HepG2 (cell line): ENCODE results near the gene NRSN2. TPM values are rescaled to one million over a fixed set of nuclear protein-coding genes. Genes with fewer than 3 reads are reported as not detected.

Source experiments
- ETS1 ChIP-seq: sonication (generic); formaldehyde crosslinking; IDR thresholded peaks from 2 replicates; pipeline ENCODE4 v1.4.0; 2020; ENCODE audit warnings: missing genetic modification reagents
- FOSL1 ChIP-seq: sonication (generic); formaldehyde crosslinking; IDR thresholded peaks from 2 replicates; pipeline ENCODE4 v1.9.0; 2021; ENCODE audit warnings: missing genetic modification reagents, borderline replicate concordance
- JUND ChIP-seq: sonication (generic); formaldehyde crosslinking; IDR thresholded peaks from 2 replicates; pipeline ENCODE4 v1.8.0; 2022; ENCODE audit warnings: mild to moderate bottlenecking, missing genetic modification reagents
- NFIC ChIP-seq: IDR thresholded peaks from 2 replicates; pipeline ENCODE4 v1.6.1; 2012; ENCODE audit warnings: mild to moderate bottlenecking, low read length, inconsistent platforms
- NR1H2 ChIP-seq: sonication (generic); formaldehyde crosslinking; IDR thresholded peaks from 2 replicates; pipeline ENCODE4 v1.8.1; 2022; ENCODE audit warnings: low read depth, missing genetic modification reagents, borderline replicate concordance
- NRL ChIP-seq: sonication (generic); formaldehyde crosslinking; IDR thresholded peaks from 2 replicates; pipeline ENCODE4 v1.5.0; 2020; ENCODE audit warnings: missing genetic modification reagents, mild to moderate bottlenecking, moderate library complexity, borderline replicate concordance
- PAWR ChIP-seq: sonication (generic); formaldehyde crosslinking; IDR thresholded peaks from 2 replicates; pipeline ENCODE4 v1.4.0; 2020; ENCODE audit warnings: missing genetic modification reagents, mild to moderate bottlenecking, borderline replicate concordance
- PHF5A ChIP-seq: IDR thresholded peaks from one replicate; pipeline ENCODE4 v1.6.1; 2018; ENCODE audit warnings: low read depth, missing genetic modification reagents; ENCODE audit not compliant: unreplicated experiment
- PREB ChIP-seq: sonication (generic); formaldehyde crosslinking; IDR thresholded peaks from 2 replicates; pipeline ENCODE4 v1.4.0; 2020; ENCODE audit warnings: missing genetic modification reagents
- PRPF4 ChIP-seq: fragments of 200-400 bp; formaldehyde crosslinking; IDR thresholded peaks from 2 replicates; pipeline ENCODE4 v1.6.1; 2016; ENCODE audit warnings: low read length, low read depth; ENCODE audit not compliant: poor library complexity, severe bottlenecking
- REPIN1 ChIP-seq: sonication (generic); formaldehyde crosslinking; IDR thresholded peaks from 2 replicates; pipeline ENCODE4 v1.8.0; 2022; ENCODE audit warnings: missing genetic modification reagents, low read depth, mild to moderate bottlenecking, borderline replicate concordance
- ZFX ChIP-seq: sonication (generic); formaldehyde crosslinking; IDR thresholded peaks from 2 replicates; pipeline ENCODE4 v1.4.0; 2020; ENCODE audit warnings: mild to moderate bottlenecking, low read depth, missing genetic modification reagents, moderate library complexity
- ZNF143 ChIP-seq: sonication (generic); formaldehyde crosslinking; IDR thresholded peaks from 2 replicates; pipeline ENCODE4 v1.4.0; 2020; ENCODE audit warnings: missing genetic modification reagents
- ZNF772 ChIP-seq: sonication (generic); formaldehyde crosslinking; IDR thresholded peaks from 2 replicates; pipeline ENCODE4 v1.5.0; 2020; ENCODE audit warnings: mild to moderate bottlenecking, missing genetic modification reagents
- polyA plus RNA-seq, 8 experiments: library from polyadenylated mRNA; depleted of rRNA in 3 of 8; stranded (reverse) in 7 of 8; unstranded in 1 of 8; fragments of >200 nt; fragmentation: Illumina TruSeq in 4 of 8; extraction: Trizol in 4 of 8; gene quantifications; 2 replicates each; pipeline versions ENCODE4 v1.2.1 to v1.2.3, GENCODE V29; 2011 to 2016; ENCODE audit warnings: low read depth in 4 of 8, missing spikeins in 1 of 8, mixed read lengths in 1 of 8; ENCODE audit not compliant: insufficient read depth in 1 of 8
- total RNA-seq, 5 experiments: library from RNA; depleted of rRNA; stranded (reverse); fragments of >200 nt; fragmentation: Illumina TruSeq; extraction: Trizol; gene quantifications; 2 replicates each; pipeline ENCODE4 v1.2.3, GENCODE V29; 2016; ENCODE audit warnings: low read depth in 1 of 5
- TF ChIP-seq, protein P1 (sequence below): sonication (generic); formaldehyde crosslinking; IDR thresholded peaks from 2 replicates; pipeline ENCODE4 v1.4.0; 2020; ENCODE audit warnings: mild to moderate bottlenecking, missing genetic modification reagents
- TF ChIP-seq, protein P2 (sequence below): sonication (generic); formaldehyde crosslinking; IDR thresholded peaks from 2 replicates; pipeline ENCODE4 v1.4.0; 2020; ENCODE audit warnings: mild to moderate bottlenecking, missing genetic modification reagents

NRSN2 gene
- total and polyA plus RNA-seq, 2 of the 13 experiments (the other 11 are each of a cell fraction or from before 2014, with no cell fraction given), result 32.3 to 49.4 TPM

DNA sequence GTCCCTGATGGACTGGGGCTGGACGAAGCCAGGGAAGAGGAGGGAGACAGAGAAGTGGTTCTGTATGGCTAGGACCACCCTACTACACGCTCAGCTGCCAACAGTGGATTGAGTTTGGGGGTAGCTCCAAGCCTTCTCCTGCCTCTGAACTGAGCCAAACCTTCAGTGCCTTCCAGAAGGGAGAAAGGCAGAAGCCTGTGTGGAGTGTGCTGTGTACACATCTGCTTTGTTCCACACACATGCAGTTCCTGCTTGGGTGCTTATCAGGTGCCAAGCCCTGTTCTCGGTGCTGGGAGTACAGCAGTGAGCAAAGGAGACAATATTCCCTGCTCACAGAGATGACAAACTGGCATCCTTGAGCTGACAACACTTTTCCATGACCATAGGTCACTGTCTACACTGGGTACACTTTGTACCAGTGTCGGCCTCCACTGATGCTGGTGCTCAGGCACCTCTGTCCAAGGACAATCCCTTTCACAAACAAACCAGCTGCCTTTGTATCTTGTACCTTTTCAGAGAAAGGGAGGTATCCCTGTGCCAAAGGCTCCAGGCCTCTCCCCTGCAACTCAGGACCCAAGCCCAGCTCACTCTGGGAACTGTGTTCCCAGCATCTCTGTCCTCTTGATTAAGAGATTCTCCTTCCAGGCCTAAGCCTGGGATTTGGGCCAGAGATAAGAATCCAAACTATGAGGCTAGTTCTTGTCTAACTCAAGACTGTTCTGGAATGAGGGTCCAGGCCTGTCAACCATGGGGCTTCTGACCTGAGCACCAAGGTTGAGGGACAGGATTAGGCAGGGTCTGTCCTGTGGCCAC lies 49.9 kb downstream of the NRSN2 start (continued):
- 0 out of 2 replicates have a peak, but pooled peaks have one; percentile 10 for TF ChIP-seq FOSL1 (CRISPR knock-in tag)
- no peak for TF ChIP-seq NR1H2 (CRISPR knock-in tag)
- TF ChIP-seq ETS1 (CRISPR knock-in tag), result no peak
- TF ChIP-seq REPIN1 (CRISPR knock-in tag), result peak; percentile 97; the same call in 1 of the 2 replicates
- TF ChIP-seq, protein P1, sequence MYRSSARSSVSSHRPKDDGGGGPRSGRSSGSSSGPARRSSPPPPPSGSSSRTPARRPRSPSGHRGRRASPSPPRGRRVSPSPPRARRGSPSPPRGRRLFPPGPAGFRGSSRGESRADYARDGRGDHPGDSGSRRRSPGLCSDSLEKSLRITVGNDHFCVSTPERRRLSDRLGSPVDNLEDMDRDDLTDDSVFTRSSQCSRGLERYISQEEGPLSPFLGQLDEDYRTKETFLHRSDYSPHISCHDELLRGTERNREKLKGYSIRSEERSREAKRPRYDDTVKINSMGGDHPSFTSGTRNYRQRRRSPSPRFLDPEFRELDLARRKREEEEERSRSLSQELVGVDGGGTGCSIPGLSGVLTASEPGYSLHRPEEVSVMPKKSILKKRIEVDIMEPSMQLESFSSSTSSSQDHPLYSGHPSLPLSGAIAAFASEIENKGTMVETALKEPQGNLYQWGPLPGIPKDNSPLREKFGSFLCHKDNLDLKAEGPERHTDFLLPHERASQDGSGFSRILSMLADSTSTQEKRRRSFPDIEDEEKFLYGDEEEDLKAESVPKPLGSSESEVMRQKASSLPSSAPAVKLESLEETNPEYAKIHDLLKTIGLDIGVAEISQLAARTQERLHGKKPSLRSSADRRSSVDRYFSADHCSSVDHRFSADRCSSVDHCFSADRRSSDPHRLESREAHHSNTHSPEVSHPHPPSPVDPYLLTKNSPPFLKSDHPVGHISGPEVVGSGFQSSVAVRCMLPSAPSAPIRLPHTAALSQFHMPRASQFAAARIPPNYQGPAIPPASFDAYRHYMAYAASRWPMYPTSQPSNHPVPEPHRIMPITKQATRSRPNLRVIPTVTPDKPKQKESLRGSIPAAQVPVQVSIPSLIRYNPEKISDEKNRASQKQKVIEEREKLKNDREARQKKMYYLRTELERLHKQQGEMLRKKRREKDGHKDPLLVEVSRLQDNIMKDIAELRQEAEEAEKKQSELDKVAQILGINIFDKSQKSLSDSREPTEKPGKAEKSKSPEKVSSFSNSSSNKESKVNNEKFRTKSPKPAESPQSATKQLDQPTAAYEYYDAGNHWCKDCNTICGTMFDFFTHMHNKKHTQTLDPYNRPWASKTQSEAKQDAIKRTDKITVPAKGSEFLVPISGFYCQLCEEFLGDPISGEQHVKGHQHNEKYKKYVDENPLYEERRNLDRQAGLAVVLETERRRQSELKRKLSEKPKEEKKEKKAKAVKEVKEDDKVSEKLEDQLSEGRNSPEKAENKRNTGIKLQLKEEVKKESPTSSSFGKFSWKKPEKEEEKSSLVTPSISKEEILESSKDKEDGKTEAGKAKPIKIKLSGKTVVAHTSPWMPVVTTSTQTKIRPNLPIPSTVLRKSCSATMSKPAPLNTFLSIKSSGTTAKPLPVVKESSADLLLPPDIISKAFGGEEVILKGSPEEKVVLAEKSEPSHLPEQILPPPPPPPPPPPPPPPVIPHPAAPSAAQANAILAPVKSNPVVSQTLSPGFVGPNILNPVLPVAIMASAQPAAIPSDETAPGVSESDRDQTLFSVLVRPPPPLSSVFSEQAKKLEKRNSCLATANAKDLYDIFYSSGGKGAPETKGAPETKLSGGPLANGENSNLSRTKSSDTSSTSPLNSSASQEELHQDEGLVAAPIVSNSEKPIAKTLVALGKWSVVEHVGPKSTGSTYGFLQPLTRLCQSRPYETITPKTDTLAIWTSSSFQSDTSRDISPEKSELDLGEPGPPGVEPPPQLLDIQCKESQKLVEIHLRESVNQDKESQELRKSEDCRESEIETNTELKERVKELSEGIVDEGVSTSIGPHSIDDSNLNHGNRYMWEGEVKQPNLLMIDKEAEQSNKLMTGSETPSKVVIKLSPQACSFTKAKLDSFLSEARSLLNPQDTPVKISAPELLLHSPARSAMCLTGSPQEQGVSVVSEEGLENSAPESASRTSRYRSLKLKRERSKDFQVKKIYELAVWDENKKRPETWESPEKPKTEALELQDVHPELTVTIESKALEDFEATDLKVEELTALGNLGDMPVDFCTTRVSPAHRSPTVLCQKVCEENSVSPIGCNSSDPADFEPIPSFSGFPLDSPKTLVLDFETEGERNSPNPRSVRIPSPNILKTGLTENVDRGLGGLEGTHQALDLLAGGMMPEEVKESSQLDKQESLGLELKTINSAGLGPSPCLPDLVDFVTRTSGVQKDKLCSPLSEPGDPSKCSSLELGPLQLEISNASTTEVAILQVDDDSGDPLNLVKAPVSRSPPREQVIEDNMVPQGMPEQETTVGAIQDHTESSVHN (CRISPR knock-in tag), result no peak; the same call in 1 of the 2 replicates
- TF ChIP-seq PHF5A (CRISPR knock-in tag), result peak; percentile 99
- peak; percentile 75; the same call in 1 of the 2 replicates for TF ChIP-seq PAWR (CRISPR knock-in tag)
- TF ChIP-seq ZNF772 (CRISPR knock-in tag), result peak; percentile 96; the same call in 1 of the 2 replicates
- TF ChIP-seq PRPF4, result no peak
- peak; percentile 67; the same call in 1 of the 2 replicates for TF ChIP-seq NRL (CRISPR knock-in tag)
- TF ChIP-seq, protein P2, sequence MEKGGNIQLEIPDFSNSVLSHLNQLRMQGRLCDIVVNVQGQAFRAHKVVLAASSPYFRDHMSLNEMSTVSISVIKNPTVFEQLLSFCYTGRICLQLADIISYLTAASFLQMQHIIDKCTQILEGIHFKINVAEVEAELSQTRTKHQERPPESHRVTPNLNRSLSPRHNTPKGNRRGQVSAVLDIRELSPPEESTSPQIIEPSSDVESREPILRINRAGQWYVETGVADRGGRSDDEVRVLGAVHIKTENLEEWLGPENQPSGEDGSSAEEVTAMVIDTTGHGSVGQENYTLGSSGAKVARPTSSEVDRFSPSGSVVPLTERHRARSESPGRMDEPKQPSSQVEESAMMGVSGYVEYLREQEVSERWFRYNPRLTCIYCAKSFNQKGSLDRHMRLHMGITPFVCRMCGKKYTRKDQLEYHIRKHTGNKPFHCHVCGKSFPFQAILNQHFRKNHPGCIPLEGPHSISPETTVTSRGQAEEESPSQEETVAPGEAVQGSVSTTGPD (CRISPR knock-in tag), result peak; percentile 57; the same call in 1 of the 2 replicates
- TF ChIP-seq ZNF143, result peak; percentile 42
- TF ChIP-seq JUND (CRISPR knock-in tag), result peak; percentile 86
- TF ChIP-seq ZFX, result peak; percentile 89
- no peak for TF ChIP-seq PREB (CRISPR knock-in tag)
- TF ChIP-seq NFIC, result peak; percentile 67
